ENCODE data around the gene CADPS. TPM values are rescaled to one million over a fixed set of nuclear protein-coding genes. Genes with fewer than 3 reads are reported as not detected.

The CADPS gene
- total RNA-seq, 3 donors from 2014 or later (not counting 1 experiment from before 2014, with no cell fraction given), result not detected

GRCh38 chr3:62892951-62893350, 17.7 kb upstream of the CADPS start:
- no peaks in the 10 kb centered on the region for H3K27me3 Mint-ChIP-seq (ENCODE audit: low read depth in 2 of 2)
- Histone ChIP-seq H3K27ac (ENCODE audit: low read length) (no peak overlapping the region), H3K4me3 (ENCODE audit: low read length) (no peak overlapping the region), H3K4me1 (ENCODE audit: control insufficient read depth, insufficient read depth, low read length) (no peaks in the 10 kb centered on the region), H3K27me3 (ENCODE audit: control insufficient read depth, insufficient read depth, low read length) (no peaks in the 10 kb centered on the region), H3K36me3 (ENCODE audit: control insufficient read depth, insufficient read depth, low read length) (no peaks in the 10 kb centered on the region), H3K9me3 (ENCODE audit: control insufficient read depth, insufficient read depth, low read length) (no peaks in the 10 kb centered on the region)
- no peak for DNase-seq
- H3K4me3 Mint-ChIP-seq, result no peak overlapping the region
- H3K9me3 Mint-ChIP-seq, result peaks cover 4 to 5% of the 10 kb centered on the region in 2 donors
- intact Hi-C loops (cut with micrococcal nuclease), result no loop called here
- H3K27ac Mint-ChIP-seq, result no peak overlapping the region
- no peaks in the 10 kb centered on the region for H3K4me1 Mint-ChIP-seq
- H3K36me3 Mint-ChIP-seq, result no peaks in the 10 kb centered on the region
- no peak for ATAC-seq
- 69% methylated on average over 2 of the region's 2 CpGs for WGBS (ENCODE audit: insufficient coverage)
- no peak for TF ChIP-seq CTCF (IDR thresholded peaks at IDR 0.05)

GRCh38 chr3:62892045-62892444, 16.8 kb upstream of the CADPS start:
- Histone ChIP-seq H3K36me3 (ENCODE audit: control insufficient read depth, insufficient read depth, low read length) (no peaks in the 10 kb centered on the region), H3K4me1 (ENCODE audit: control insufficient read depth, insufficient read depth, low read length) (no peaks in the 10 kb centered on the region), H3K27ac (ENCODE audit: low read length) (no peak overlapping the region), H3K27me3 (ENCODE audit: control insufficient read depth, insufficient read depth, low read length) (no peaks in the 10 kb centered on the region), H3K9me3 (ENCODE audit: control insufficient read depth, insufficient read depth, low read length) (no peaks in the 10 kb centered on the region), H3K4me3 (ENCODE audit: low read length) (no peak overlapping the region)
- no peaks in the 10 kb centered on the region for H3K36me3 Mint-ChIP-seq
- TF ChIP-seq CTCF (IDR thresholded peaks at IDR 0.05), result no peak
- H3K4me1 Mint-ChIP-seq, result no peaks in the 10 kb centered on the region
- no peak for ATAC-seq
- DNase-seq, result no peak
- H3K27ac Mint-ChIP-seq, result no peak overlapping the region
- WGBS (ENCODE audit: insufficient coverage), result 80% methylated on average over 2 of the region's 2 CpGs
- peaks cover 4 to 5% of the 10 kb centered on the region in 2 donors for H3K9me3 Mint-ChIP-seq
- H3K4me3 Mint-ChIP-seq, result no peak overlapping the region
- H3K27me3 Mint-ChIP-seq (ENCODE audit: low read depth in 2 of 2), result no peaks in the 10 kb centered on the region
- intact Hi-C loops (cut with micrococcal nuclease), result no loop called here

GRCh38 chr3:62888778-62889177, 13.6 kb upstream of the CADPS start:
- intact Hi-C loops (cut with micrococcal nuclease), result no loop called here
- H3K4me1 Mint-ChIP-seq, result no peaks in the 10 kb centered on the region
- H3K27me3 Mint-ChIP-seq (ENCODE audit: low read depth in 2 of 2), result no peaks in the 10 kb centered on the region
- no peak overlapping the region for H3K27ac ChIP-seq (ENCODE audit: low read length)
- H3K4me1 ChIP-seq (ENCODE audit: control insufficient read depth, insufficient read depth, low read length), result no peaks in the 10 kb centered on the region
- no peak overlapping the region for H3K27ac Mint-ChIP-seq
- WGBS (ENCODE audit: insufficient coverage), result 100% methylated on average over 1 of the region's 1 CpG
- no peaks in the 10 kb centered on the region for H3K36me3 Mint-ChIP-seq
- DNase-seq (no peak), ATAC-seq (no peak)
- TF ChIP-seq CTCF (IDR thresholded peaks at IDR 0.05), result no peak
- H3K9me3 ChIP-seq (ENCODE audit: control insufficient read depth, insufficient read depth, low read length), result no peaks in the 10 kb centered on the region
- H3K27me3 ChIP-seq (ENCODE audit: control insufficient read depth, insufficient read depth, low read length), result no peaks in the 10 kb centered on the region
- H3K4me3 ChIP-seq (ENCODE audit: low read length), result no peak overlapping the region
- no peaks in the 10 kb centered on the region for H3K36me3 ChIP-seq (ENCODE audit: control insufficient read depth, insufficient read depth, low read length)
- H3K4me3 Mint-ChIP-seq, result no peak overlapping the region
- peaks cover 2 to 6% of the 10 kb centered on the region in 2 donors for H3K9me3 Mint-ChIP-seq

GRCh38 chr3:62888180-62888579, 13.0 kb upstream of the CADPS start:
- ATAC-seq (no peak), DNase-seq (no peak)
- Mint-ChIP-seq H3K36me3 (no peaks in the 10 kb centered on the region), H3K4me3 (no peak overlapping the region), H3K27ac (no peak overlapping the region), H3K9me3 (peaks cover 2 to 6% of the 10 kb centered on the region in 2 donors), H3K27me3 (ENCODE audit: low read depth in 2 of 2) (no peaks in the 10 kb centered on the region), H3K4me1 (no peaks in the 10 kb centered on the region)
- Histone ChIP-seq H3K9me3 (ENCODE audit: control insufficient read depth, insufficient read depth, low read length) (no peaks in the 10 kb centered on the region), H3K27me3 (ENCODE audit: control insufficient read depth, insufficient read depth, low read length) (no peaks in the 10 kb centered on the region), H3K4me3 (ENCODE audit: low read length) (no peak overlapping the region), H3K27ac (ENCODE audit: low read length) (no peak overlapping the region), H3K36me3 (ENCODE audit: control insufficient read depth, insufficient read depth, low read length) (no peaks in the 10 kb centered on the region), H3K4me1 (ENCODE audit: control insufficient read depth, insufficient read depth, low read length) (no peaks in the 10 kb centered on the region)
- WGBS (ENCODE audit: insufficient coverage), result 0% methylated on average over 2 of the region's 3 CpGs
- intact Hi-C loops (cut with micrococcal nuclease), result no loop called here
- no peak for TF ChIP-seq CTCF (IDR thresholded peaks at IDR 0.05)

Data from natural killer cell (primary cell).